Ureter (tissue), 1 donor: Measurements from ENCODE around the gene RRP8. TPM values are rescaled to one million over a fixed set of nuclear protein-coding genes. Genes with fewer than 3 reads are reported as not detected.

ENCODE experiments used
- DNase-seq: peaks from one replicate; pipeline ENCODE4 v3.0.0-alpha.2; 2020; ENCODE audit warnings: low spot score
- total RNA-seq: library from RNA; stranded (reverse); gene quantifications from one replicate; pipeline ENCODE4 v1.2.4, GENCODE V29; 2023
- donor health status: DM: yes; HTN: yes; CAD: no.

RRP8 gene
- total RNA-seq, 1 donor from 2014 or later: 28.0 TPM

DNA sequence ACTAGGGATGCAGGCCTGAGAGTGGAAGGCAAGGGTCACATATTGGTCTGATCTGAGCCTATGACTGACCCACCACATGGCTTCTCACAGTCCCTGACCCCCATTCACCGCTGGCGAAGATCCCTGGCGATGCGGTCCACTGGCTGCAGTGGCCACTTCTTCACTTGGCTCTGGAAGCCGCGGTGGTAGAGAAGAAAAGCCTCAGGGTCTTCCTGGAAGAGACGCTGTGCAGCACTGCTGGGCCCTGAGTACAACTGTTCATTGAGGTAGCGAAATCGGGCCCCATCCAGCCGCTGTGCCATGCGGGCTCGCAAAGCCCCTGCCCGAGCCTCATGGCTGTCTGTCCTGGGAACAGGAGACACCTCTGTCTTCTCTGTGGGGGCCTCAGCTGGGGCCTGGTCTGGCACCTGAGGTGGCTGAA, 2.4 kb downstream of the RRP8 start:
- no peak for DNase-seq

- DNase-seq: no peak
Observed at GRCh38 chr11:6599881-6600390, 3.5 kb downstream of the RRP8 start.

DNA sequence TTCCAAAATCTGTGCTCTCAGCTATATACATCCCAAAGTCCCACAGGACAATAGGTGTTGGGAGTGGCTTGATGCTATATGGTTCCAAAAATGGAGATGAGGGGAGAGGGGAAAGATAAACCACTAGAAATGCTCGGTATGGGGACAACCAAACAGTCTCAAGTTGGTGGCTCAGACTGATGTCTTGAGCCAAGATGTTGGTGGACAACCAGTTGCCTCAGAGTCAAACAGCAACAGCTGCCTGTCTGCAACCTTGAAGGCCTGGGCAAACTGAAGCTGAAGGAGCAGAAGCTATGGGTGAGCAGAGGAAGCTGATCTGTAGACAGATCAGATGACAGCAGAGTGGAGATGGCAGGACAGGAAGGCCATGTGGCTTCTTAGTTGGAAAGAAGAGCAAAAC, 4.0 kb downstream of the RRP8 start:
- DNase-seq: no peak

GRCh38 chr11:6598555-6598954, 4.9 kb downstream of the RRP8 start:
- no peak for DNase-seq

DNA sequence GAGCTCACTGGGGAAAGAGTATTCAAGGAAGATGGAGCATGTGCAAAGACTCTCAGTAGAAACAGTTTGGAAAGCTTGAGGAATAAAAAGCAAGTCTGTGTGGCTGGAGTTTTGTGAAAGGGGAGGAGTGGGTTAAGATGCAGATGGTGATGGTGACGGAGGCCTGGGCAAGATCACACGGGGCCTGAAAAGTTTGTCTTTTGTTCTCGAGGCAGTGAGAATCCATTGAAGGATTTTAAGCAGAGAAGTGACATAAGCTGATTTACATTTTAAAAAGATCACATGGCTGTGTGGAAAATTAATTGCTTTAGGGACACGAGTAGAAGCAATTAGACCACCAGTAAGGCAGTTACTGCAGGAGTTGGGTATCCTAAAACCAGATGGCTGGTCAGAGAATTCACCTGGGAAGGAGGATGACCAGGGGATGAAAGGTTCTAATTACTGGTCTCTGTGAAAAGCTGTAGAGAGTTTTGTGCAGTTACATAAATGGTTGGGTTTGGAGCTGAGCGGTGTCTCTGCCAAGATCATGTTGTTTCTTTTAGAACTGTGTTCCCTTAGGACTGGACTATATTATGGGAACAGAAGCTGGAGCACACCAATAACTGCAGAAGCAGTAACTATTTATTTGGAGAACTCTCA, 7.1 kb downstream of the RRP8 start:
- DNase-seq: no peak

DNA sequence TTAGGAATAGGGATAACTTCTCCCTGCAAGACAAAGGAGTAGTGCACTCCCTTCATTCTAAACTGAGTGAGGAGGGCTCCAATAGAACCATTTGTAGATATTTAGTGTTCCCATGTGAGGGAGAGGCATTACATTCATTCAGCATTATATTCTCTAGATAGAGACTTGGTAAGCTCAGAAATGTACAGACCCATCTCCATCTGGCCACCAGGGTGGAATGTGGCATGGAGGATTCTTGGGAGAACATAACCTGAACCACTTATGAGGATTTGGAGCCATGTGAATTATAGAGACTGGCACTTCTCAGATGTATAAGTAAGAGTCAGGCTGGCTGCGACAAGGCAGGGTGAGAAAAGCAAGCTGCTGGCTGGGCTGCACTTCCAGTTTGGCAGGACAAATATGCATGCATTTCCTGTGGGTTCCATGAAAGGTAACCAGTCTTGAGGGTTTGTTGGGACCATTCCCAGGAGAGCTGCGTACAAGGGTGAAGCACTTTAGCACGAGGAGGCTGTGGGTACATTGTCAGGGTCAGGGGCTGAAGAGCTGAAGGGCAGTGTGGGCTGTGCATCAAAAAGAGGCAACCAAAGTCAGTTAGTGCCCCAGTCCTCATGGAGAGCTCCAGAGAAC, 9.2 kb downstream of the RRP8 start:
- DNase-seq: no peak

DNA sequence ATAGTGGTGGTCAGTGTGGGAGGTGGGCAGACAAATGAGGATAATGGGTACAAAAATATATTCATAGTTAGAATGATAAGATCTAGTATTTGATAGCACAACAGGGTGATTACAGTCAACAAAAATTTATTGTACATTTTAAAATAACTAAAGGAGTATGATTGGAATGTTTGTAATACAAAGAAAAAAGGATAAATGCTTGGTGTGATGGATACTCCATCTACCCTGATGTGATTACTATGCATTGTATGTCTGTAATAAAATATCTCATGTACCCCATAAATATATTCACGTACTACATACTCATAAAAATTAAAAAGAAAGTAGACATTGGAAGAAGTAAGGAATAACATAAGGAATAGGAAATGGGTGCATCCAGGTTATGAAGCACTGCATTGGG, 15.4 kb downstream of the RRP8 start:
- DNase-seq: no peak

GRCh38 chr11:6587360-6587953, 16.0 kb downstream of the RRP8 start:
- DNase-seq: no peak

- DNase-seq: no peak
Observed at GRCh38 chr11:6586434-6587359, 16.7 kb downstream of the RRP8 start.

- no peak for DNase-seq
Observed at GRCh38 chr11:6584528-6584927, 18.9 kb downstream of the RRP8 start.

- no peak for DNase-seq
Observed at GRCh38 chr11:6583584-6583983, 19.8 kb downstream of the RRP8 start.

DNA sequence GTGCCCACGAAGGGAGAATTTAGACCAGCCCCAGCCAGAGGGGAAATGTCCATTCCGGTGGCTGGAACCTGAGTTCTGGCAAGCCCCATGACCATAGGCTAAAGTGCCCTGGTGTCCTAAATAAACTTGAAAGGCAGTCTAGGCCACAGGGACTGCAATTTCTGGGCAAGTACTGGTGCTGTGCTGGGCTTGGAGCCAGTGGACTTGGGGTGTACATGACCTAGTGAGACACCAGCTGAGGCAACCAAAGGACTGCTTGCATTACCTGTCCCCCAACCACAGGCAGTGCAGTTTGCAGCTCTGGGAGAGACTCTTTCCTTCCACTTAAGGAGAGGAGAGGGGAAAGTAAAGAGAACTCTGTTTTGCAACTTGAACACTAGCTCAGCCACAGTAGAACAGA, 23.7 kb downstream of the RRP8 start:
- no peak for DNase-seq

DNA sequence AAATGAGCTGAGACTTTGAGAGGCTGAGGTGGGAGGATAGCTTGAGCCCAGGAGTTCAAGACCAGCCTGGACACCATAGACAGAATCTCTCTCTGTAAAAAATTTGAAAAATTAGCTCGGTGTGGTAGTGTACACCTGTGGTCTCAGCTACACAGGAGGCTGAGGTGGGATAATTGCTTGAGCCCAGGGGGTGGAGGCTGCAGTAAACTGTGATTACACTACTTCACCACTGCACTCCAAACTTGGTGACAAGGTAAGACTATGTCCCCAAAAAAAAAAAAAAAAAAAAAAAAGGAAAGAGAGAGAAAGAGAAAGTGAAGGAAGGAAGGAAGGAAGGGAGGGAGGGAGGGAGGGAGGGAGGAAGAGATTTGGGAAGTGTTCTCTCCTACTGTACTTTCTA, 25.3 kb downstream of the RRP8 start:
- DNase-seq: no peak

GRCh38 chr11:6576471-6577373, 26.7 kb downstream of the RRP8 start:
- DNase-seq: peak; percentile 70

DNA sequence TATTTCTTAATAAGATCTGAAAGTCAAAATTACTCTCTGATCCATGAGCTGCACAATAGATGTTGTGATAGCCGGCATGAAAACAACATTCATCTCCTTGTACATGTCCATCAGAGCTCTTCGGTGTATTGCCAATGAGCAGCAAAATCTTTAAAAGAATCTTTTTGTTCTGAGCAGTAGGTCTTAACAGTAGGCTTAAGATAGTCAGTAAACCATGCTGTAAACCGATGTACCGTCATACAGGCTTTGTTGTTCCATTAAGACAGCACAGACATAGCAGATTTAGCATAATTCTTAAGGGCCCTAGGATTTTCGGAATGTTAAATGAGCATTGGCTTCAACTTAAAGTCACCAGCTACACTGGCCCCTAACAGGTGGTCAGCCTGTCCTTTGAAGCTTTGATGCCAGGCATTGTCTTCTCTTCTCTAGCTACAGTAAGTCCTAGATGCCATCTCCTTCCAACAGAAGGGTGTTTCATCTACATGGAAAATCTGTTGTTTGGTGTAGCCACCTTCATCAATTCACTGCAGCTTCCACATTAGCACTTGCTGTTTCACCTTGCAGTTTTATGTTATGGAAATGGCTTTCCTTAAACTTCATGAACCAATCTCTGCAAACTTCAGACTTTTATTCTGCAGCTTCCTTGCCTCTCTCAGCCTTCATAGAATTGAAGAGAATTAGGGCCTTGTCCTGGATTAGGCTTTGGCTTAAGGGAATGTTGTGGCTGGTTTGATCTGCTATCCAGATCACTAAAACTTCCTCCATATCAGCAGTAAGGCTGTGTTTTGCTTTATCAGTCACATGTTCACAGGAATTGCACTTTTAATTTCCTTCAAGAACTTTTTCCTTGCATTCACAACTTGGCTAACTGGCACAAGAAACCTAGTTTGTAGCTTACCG, 28.4 kb downstream of the RRP8 start:
- DNase-seq: no peak

DNA sequence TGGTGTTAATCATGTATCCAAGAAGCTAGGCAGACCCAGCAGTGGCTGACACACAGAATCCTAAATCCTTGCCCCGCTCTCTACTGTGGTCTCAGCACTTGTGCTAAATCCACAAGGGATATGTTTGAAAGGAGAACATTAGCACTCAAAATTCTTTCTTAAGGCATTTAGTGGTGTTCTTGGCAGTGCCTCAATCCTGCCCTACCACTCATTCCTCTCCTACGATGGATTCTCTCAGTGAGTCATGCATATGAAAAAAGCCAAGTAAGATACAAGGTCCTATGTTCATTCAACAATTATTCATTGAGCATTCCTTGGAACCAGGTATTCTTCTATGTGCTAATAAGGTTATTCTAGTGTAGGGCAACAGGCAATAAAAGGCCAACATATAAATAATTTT, 31.2 kb downstream of the RRP8 start:
- no peak for DNase-seq

- DNase-seq: no peak
Observed at GRCh38 chr11:6571434-6572008, 31.9 kb downstream of the RRP8 start.

GRCh38 chr11:6570691-6571427, 32.6 kb downstream of the RRP8 start:
- no peak for DNase-seq

DNA sequence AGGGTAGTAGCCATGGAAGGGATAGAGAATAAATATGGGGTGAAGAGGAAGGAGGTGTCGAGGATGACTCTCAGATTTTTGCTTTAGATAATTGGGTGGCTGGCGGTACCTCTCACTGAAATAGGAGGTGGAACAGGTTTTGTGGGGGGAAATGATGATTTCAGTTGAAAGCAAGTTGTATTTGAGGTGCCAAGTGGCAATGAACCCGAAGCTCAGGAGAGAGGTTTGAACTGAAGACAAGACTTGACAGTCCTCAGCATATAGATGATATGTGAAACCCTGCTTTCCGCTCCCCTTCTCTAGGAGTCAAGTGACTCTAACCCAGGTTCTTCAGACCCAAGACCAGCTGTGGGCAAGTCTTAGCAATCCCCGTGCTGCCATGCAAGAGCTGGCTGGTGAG, 33.7 kb downstream of the RRP8 start:
- no peak for DNase-seq
